Fibroblast of mammary gland (primary cell): ENCODE data around the gene GARRE1.
A peak's percentile ranks its signal among the peaks of the same experiment; 100 is the strongest.
"Not testable (repeated sequence)": the region's sequence is repeated elsewhere in the genome, so short reads cannot be mapped to it uniquely, and the experiment has no call there.

Source experiments
- DNase-seq: peaks from one replicate; pipeline ENCODE4 v3.0.0-alpha.2; 2010; ENCODE audit warnings: low read depth
- H3K4me3 ChIP-seq: 2 replicates; pipeline ENCODE4 v1.5.1; 2011; ENCODE audit warnings: low read depth, mild to moderate bottlenecking, low read length, moderate library complexity; ENCODE audit not compliant: control insufficient read depth
- CTCF ChIP-seq: conservative IDR thresholded peaks from 2 replicates; pipeline ENCODE4 v1.5.1; 2011; ENCODE audit warnings: low read depth, low read length, inconsistent platforms; ENCODE audit not compliant: control insufficient read depth, insufficient read depth

GARRE1 gene

GRCh38 chr19:34215666-34216038, 38.7 kb upstream of the GARRE1 start:
- DNase-seq: no peak
- no peak overlapping the region for H3K4me3 ChIP-seq
- TF ChIP-seq CTCF: no peak

GRCh38 chr19:34216745-34217219, 37.6 kb upstream of the GARRE1 start:
- H3K4me3 ChIP-seq, DNase-seq: not testable (repeated sequence)

- TF ChIP-seq CTCF: no peak
- no peak overlapping the region for H3K4me3 ChIP-seq
- DNase-seq: peak; percentile 97
Observed at GRCh38 chr19:34217952-34218817, 36.2 kb upstream of the GARRE1 start.

- no peak overlapping the region for H3K4me3 ChIP-seq
- no peak for DNase-seq
- no peak for TF ChIP-seq CTCF
Observed at GRCh38 chr19:34218818-34219164, 35.6 kb upstream of the GARRE1 start.

GRCh38 chr19:34220472-34221063, 33.8 kb upstream of the GARRE1 start:
- no peak overlapping the region for H3K4me3 ChIP-seq
- peak; percentile 81 for DNase-seq
- TF ChIP-seq CTCF: peak; percentile 71

- TF ChIP-seq CTCF: no peak
- DNase-seq: no peak
Observed at GRCh38 chr19:34222386-34222785, 32.0 kb upstream of the GARRE1 start.

GRCh38 chr19:34224996-34225658, 29.2 kb upstream of the GARRE1 start:
- TF ChIP-seq CTCF: no peak
- no peak overlapping the region for H3K4me3 ChIP-seq
- DNase-seq: peak; percentile 54

More at GRCh38 chr19:34222386-34222785, 32.0 kb upstream of the GARRE1 start:
- no peak overlapping the region for H3K4me3 ChIP-seq
